Activated CD8-positive, alpha-beta T cell treated with anti-CD3 and anti-CD28 coated beads for 36 hours (primary cell): ENCODE data around the gene MGAT4A. TPM values are rescaled to one million over a fixed set of nuclear protein-coding genes. Genes with fewer than 3 reads are reported as not detected.
A peak's percentile ranks its signal among the peaks of the same experiment; 100 is the strongest.

Source experiments
- ATAC-seq: fragments of 200-7000 bp; cut with Tn5 transposase; one replicate; pipeline ENCODE4 v1.10.0; 2021; ENCODE audit warnings: mild to moderate bottlenecking, moderate library complexity
- CTCF ChIA-PET: fragments of 350-600 bp; sonication (Branson Sonifier 250); formaldehyde crosslinking; loops from one replicate; lab custom pipeline; 2021; ENCODE audit warnings: antibody characterized with exemption; lab: Charles Lee
- POLR2A ChIA-PET: fragments of 350-600 bp; sonication (Branson Sonifier 250); formaldehyde crosslinking; loops from one replicate; lab custom pipeline; 2021; ENCODE audit warnings: antibody characterized with exemption; lab: Charles Lee
- DNase-seq: peaks from one replicate; pipeline ENCODE4 v3.0.0-alpha.2; 2020
- H3K27ac Mint-ChIP-seq: one replicate; pipeline ENCODE4 v1.8.0; 2021; ENCODE audit warnings: mild to moderate bottlenecking, mixed read lengths
- H3K27me3 Mint-ChIP-seq: one replicate; pipeline ENCODE4 v1.8.0; 2021; ENCODE audit warnings: mixed read lengths
- H3K36me3 Mint-ChIP-seq: one replicate; pipeline ENCODE4 v1.8.0; 2021; ENCODE audit warnings: low read depth, mixed read lengths
- H3K4me1 Mint-ChIP-seq: one replicate; pipeline ENCODE4 v1.8.0; 2021; ENCODE audit warnings: low read depth, mixed read lengths
- H3K4me3 Mint-ChIP-seq: one replicate; pipeline ENCODE4 v1.8.0; 2021; ENCODE audit warnings: mild to moderate bottlenecking, moderate library complexity, mixed read lengths
- H3K9me3 Mint-ChIP-seq: one replicate; pipeline ENCODE4 v1.8.0; 2021; ENCODE audit warnings: mixed read lengths
- CTCF ChIP-seq: fragments of 200-600 bp; IDR thresholded peaks from one replicate; pipeline ENCODE4 v1.8.0; 2022; ENCODE audit warnings: antibody characterized with exemption, mild to moderate bottlenecking
- intact Hi-C: fragments of 100-400 bp; cut with micrococcal nuclease; formaldehyde crosslinking; loops from one replicate; pipeline ENCODE4 v1.10.0; 2022
- total RNA-seq, 2 experiments: library from RNA; stranded (reverse); gene quantifications; one replicate each; pipeline ENCODE4 v1.2.3, GENCODE V29; 2021

The MGAT4A gene
- total RNA-seq, 2 experiments from 2014 or later, result 57.6 to 59.0 TPM

DNA sequence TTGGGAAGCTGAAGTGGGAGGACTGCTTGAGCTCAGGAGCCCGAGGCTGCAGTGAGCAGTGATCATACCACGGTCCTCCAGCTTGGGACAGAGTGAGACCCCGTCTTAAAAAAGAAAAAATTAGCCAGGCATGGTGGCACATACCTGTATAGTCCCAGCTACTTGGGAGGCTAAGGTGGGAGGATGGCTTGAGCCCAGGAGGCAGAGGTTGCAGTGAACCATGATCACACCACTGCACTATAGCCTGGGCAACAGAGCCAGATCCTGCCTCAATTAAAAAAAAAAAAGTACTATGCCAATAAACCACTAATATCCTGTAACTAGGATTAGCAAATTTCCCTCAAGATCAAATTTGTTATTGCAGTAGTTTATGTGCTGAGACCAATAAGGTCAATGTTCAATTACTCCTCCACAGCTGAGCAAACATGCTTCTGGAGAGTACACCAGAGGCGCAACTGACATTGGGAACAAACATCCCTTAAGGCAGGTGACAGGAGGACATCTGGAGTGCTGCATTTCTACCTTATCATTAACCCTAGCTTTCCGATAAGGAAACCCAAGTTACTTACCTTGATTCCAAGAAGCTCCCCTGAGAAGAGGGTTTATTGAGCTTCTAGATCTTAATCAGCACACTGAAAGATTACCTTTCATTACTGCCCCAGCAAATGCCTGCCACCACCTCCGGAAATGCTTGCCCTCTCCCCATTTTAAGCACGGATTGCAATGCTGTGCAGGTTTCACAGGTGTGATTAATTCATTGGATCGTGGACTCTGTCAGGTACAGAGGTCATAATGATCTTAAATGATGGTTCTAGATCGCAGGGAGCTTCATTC is 26.2 kb downstream of the MGAT4A start:
- TF ChIP-seq CTCF, result no peak
- CTCF ChIA-PET, result interaction anchor here (0.7 to 2.4 kb wide), 8 partner anchors 8 to 71 kb away, joined by 3 to 13 read pairs (median 5); partner anchors contain the start of gene MGAT4A
- POLR2A ChIA-PET, result interaction anchor here (0.5 to 1.5 kb wide), 5 partner anchors 13 to 125 kb away, joined by 3 read pairs; no protein-coding TSS in a partner anchor
- ATAC-seq, result no peak
- intact Hi-C loops, result no loop called here
- Mint-ChIP-seq H3K36me3 (peaks cover 7% of the 10 kb centered on the region), H3K9me3 (no peaks in the 10 kb centered on the region), H3K4me1 (peaks cover 71% of the 10 kb centered on the region), H3K4me3 (no peak overlapping the region), H3K27me3 (no peaks in the 10 kb centered on the region), H3K27ac (peak overlapping the region; percentile 80)
- DNase-seq, result no peak

GRCh38 chr2:98703738-98704137 is 27.2 kb downstream of the MGAT4A start:
- DNase-seq (no peak), ATAC-seq (peak; percentile 15)
- H3K27me3 Mint-ChIP-seq, result no peaks in the 10 kb centered on the region
- CTCF ChIA-PET, result interaction anchor here (0.8 to 2.4 kb wide), 8 partner anchors 9 to 70 kb away, joined by 3 to 13 read pairs (median 4); partner anchors contain the start of gene MGAT4A
- H3K36me3 Mint-ChIP-seq, result peaks cover 8% of the 10 kb centered on the region
- no peak for TF ChIP-seq CTCF
- POLR2A ChIA-PET, result interaction anchor here (0.7 to 0.9 kb wide), 2 partner anchors 12 to 35 kb away, joined by 3 read pairs; no protein-coding TSS in a partner anchor
- peaks cover 69% of the 10 kb centered on the region for H3K4me1 Mint-ChIP-seq
- H3K27ac Mint-ChIP-seq, result peak overlapping the region; percentile 78
- H3K4me3 Mint-ChIP-seq, result no peak overlapping the region
- H3K9me3 Mint-ChIP-seq, result no peaks in the 10 kb centered on the region
- intact Hi-C loops, result no loop called here

- no peak for DNase-seq
- intact Hi-C loops, result no loop called here
- POLR2A ChIA-PET, result interaction anchor here (0.5 to 1.5 kb wide), 7 partner anchors 9 to 46 kb away, joined by 3 to 5 read pairs (median 3); no protein-coding TSS in a partner anchor
- peaks cover 12% of the 10 kb centered on the region for H3K36me3 Mint-ChIP-seq
- CTCF ChIA-PET, result interaction anchor here (0.8 to 2.4 kb wide), 10 partner anchors 9 to 56 kb away, joined by 3 to 13 read pairs (median 4); partner anchors contain the start of gene MGAT4A
- TF ChIP-seq CTCF, result peak; percentile 20
- peak; percentile 21 for ATAC-seq
- peak overlapping the region; percentile 62 for H3K4me3 Mint-ChIP-seq
- no peaks in the 10 kb centered on the region for H3K27me3 Mint-ChIP-seq
- H3K27ac Mint-ChIP-seq, result peak overlapping the region; percentile 78
- H3K9me3 Mint-ChIP-seq, result peaks cover 2% of the 10 kb centered on the region
- peaks cover 68% of the 10 kb centered on the region for H3K4me1 Mint-ChIP-seq
Measured at GRCh38 chr2:98702858-98703620, 27.9 kb downstream of the MGAT4A start.

DNA sequence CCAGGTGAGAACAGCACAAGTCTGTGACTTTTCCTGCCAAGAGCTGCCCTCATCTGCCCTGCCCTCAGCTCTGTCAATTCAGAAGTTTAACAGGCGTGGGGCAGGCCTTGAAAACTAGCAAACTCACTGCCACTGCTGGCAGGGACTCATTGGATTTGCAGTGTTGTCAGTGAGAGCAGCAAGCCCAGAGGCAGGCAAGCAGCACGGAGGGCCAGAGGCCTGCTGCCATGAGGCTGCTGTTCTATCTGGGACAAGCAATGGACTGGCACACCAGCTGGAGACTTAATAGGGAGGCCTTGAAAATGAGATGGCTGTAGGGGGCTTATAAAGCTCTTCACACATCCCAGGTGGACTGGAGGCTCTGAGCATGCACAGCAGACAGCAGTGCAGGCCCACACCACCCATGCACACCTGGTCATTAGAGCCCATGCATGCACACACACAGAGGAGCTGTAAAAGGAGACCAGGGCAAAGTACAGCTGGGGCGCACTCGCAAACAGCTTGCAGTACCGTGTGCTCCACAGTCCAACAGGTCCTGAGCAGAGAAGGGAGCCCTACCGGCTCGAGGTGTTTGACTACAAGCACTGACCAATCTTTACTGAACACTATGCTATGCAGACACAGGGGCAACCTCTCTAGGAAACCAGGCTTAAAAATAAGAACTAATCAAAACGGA is 28.7 kb downstream of the MGAT4A start:
- DNase-seq (no peak), ATAC-seq (peak; percentile 38)
- peak overlapping the region; percentile 62 for H3K4me3 Mint-ChIP-seq
- ChIA-PET POLR2A (interaction anchor here (0.5 to 1.5 kb wide), 8 partner anchors 9 to 55 kb away, joined by 3 to 5 read pairs (median 4); no protein-coding TSS in a partner anchor), CTCF (interaction anchor here (0.8 to 1.8 kb wide), 8 partner anchors 8 to 53 kb away, joined by 3 to 8 read pairs (median 4); no protein-coding TSS in a partner anchor)
- intact Hi-C loops, result no loop called here
- no peaks in the 10 kb centered on the region for H3K27me3 Mint-ChIP-seq
- peaks cover 2% of the 10 kb centered on the region for H3K9me3 Mint-ChIP-seq
- H3K4me1 Mint-ChIP-seq, result peaks cover 71% of the 10 kb centered on the region
- H3K36me3 Mint-ChIP-seq, result peaks cover 11% of the 10 kb centered on the region
- H3K27ac Mint-ChIP-seq, result peak overlapping the region; percentile 78
- no peak for TF ChIP-seq CTCF
